ENCODE data around the gene SUCO.

Gene SUCO

DNA sequence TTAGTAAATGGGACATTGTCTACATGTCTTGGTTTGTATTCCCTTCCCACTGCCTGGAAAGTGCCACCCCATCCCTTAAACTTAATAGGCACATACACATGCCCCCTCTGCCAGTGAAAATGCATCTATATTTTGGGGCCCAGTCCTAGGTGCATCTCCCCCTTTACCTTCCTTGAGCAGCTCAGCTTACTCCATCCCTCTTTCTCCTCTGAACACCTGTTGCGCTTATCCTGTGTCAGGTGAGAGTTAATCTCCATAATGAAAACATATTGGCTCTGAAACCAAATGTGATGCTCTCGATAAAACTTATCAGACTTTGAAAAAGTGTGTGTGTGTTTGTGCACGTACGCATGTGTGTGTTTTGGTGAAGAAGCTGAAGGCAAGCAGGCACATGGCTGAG, 15.4 kb upstream of the SUCO start:
- no peak for DNase-seq

DNA sequence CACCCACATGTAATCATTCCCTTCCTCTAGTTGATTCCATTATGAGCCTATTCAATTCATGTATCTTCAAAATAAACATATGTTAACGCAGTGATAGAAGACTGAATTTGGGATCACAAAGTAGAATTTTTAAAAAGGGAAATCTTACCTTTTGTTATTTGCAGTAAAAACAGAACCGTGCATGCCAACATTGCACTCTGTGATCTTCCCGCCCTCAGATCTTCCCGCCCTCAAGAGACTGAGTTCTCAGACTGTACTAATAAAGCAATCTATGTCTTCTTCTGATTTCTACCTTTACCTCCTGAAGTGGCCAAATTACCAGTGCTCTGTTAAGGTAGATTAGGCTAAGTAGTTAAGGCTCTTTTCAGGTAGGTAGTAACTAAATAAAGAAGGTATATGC, 3.6 kb upstream of the SUCO start:
- no peak for DNase-seq

GRCh38 chr1:172530000-172530399, 3.0 kb upstream of the SUCO start:
- no peak for DNase-seq

- no peak for DNase-seq
Measured at GRCh38 chr1:172531412-172532182, 1.4 kb upstream of the SUCO start.

DNA sequence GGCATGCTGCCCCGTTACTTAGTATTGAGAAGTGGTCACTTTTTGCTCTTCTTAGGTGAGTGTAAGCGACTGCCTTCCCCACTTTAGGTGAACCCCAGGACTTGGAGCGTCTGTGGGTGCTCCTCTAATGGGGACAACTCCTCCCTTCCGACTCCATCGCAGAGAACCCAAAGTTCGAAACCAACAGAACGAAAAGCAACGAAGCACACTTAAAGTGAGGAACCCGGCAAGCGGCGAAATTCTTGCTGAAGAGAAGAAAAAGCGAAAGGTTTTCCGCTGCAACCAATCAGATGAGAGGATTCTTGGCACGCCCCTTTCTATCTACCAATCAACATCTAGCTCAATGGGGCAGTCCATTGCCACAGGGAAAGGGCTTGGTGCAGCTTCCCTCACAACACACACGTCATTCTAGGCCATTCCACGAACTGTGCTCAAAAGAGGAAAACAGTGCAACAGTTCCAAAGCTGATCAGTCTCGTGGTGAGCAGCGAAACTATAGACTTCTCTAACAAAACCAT, 709 bp upstream of the SUCO start:
- DNase-seq = peak; percentile 96

DNA sequence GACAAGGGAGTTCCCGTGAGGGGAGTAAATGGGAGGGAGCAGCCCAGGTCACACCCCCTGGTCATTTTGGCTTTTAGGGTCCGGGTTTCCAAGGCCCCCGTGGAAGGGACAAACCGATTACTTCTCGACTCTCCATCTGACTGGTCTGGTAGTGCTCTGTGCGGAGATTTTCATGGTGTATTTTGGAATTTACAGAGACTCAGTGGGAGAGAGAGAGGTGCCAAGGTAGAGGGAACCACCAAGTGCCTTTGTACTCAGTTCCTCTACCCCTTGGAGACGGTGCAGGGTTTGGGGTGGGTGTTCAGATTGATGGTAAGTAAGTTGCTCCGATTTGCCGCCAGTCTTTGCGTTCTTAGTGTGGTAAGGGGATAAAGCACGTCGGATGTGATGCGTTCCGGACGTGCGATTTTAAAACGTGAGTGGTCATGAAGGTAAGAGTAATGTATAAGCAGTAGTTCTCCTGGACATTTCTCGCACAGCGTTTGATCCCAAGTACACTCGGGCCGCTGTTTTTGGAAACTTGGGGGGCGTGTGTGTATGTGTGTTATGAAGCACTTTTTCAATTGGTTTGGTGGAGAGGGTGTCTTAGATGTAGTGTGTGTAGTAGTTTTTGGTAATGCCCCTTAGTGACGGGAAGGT, 682 bp downstream of the SUCO start:
- DNase-seq = peak; percentile 50

- no peak for DNase-seq
Measured at GRCh38 chr1:172536256-172536655, 3.3 kb downstream of the SUCO start.

GRCh38 chr1:172537366-172537765, 4.4 kb downstream of the SUCO start:
- no peak for DNase-seq

GRCh38 chr1:172537827-172538391, 5.0 kb downstream of the SUCO start:
- no peak for DNase-seq

DNA sequence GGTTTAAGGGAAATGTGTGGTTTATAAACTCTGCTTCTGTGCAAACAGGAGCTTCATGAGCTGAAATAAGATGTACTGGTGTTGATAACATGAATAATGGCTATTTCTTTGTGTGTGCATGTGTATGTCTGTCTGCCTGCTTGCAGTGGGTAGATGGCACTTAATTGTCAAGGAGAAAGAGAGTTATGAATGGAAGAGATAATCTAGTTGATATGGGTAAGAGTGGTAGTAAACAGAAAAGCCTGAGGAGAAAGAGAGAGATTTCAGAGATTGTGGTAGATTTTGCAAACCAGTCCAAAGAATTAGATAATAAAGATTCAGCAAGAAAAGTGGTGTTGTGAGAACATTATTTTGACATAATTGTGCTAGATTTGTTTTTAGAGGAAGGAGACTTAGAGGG, 7.7 kb downstream of the SUCO start:
- DNase-seq = no peak

DNA sequence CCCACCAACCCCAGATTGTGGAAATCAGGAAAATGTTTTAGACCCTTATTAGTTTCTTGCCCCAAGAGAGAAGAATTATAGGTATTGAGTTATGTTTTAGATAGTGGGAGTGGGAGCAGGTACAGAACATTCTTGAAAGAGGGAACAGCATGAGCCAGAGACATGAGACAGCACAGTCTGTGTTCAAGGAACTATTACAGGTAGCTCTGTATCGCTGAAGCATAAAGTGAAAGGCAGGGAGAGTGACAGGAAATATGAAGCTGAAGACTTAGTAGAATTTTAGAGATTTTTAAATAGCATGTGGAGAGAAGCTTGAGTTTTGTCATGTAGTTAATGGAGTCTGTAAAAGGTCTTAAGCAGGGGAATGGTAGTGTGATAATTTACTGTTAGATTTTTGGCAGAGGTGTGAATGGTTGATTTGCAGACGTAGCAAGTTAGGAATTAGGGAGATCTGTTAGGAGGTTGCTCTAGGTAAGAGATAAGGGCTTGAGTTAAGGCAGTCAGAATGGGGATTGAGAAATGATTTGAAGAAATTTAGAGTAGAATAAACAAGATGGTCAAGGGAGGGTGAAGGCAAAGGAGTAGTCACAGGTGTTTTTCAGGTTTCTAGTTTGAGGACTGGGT, 11.6 kb downstream of the SUCO start:
- no peak for DNase-seq

GRCh38 chr1:172545396-172546004, 12.6 kb downstream of the SUCO start:
- no peak for DNase-seq

DNA sequence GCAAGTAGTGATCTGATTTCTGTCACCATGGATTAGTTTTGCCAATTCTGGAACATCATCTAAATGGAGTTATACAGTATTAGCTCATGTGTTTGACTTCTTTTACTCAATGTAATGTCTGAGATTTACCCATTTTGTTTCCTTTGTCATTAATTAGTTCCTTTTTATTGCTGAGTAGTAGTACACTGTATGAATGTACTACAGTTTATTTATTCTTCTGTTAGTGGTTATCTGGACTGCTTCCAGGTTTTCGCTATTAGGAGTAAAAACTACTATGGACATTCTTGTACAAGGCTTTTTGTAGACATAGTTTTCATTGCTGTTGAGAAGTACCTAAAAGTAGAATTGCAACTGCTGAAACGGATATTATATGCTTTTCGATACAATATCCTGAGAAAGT, 14.1 kb downstream of the SUCO start:
- no peak for DNase-seq

- no peak for DNase-seq
Measured at GRCh38 chr1:172549621-172550280, 16.8 kb downstream of the SUCO start.

- no peak for DNase-seq
Measured at GRCh38 chr1:172551279-172551678, 18.3 kb downstream of the SUCO start.

GRCh38 chr1:172554915-172555314, 22.0 kb downstream of the SUCO start:
- DNase-seq = no peak

- DNase-seq = no peak
Measured at GRCh38 chr1:172556461-172556860, 23.5 kb downstream of the SUCO start.

GRCh38 chr1:172557270-172557669, 24.3 kb downstream of the SUCO start:
- DNase-seq = no peak

- no peak for DNase-seq
Measured at GRCh38 chr1:172559572-172560210, 26.7 kb downstream of the SUCO start.

- DNase-seq = no peak
Measured at GRCh38 chr1:172561252-172561651, 28.3 kb downstream of the SUCO start.

- no peak for DNase-seq
Measured at GRCh38 chr1:172566196-172566997, 33.4 kb downstream of the SUCO start.

Data from central memory CD4-positive, alpha-beta T cell (primary cell).